Hepatocyte (in vitro differentiated cells): Measurements from ENCODE around the gene ZNF503.

ENCODE experiments used
- CTCF ChIP-seq: fragments of 200-600 bp; sonication (generic); IDR thresholded peaks from 2 replicates; pipeline ENCODE4 v1.5.1; 2016; ENCODE audit warnings: antibody characterized with exemption, mild to moderate bottlenecking; ENCODE audit not compliant: poor library complexity
- EZH2 ChIP-seq: fragments of 200-600 bp; sonication (generic); IDR thresholded peaks from 2 replicates; pipeline ENCODE4 v1.6.1; 2016; ENCODE audit warnings: antibody characterized with exemption, mild to moderate bottlenecking, borderline replicate concordance
- EZH2phosphoT487 ChIP-seq: fragments of 200-600 bp; sonication (generic); IDR thresholded peaks from one replicate; pipeline ENCODE4 v1.6.1; 2018; ENCODE audit warnings: antibody characterized with exemption, mild to moderate bottlenecking, low read depth, moderate library complexity; ENCODE audit not compliant: unreplicated experiment, severe bottlenecking

GRCh38 chr10:75428434-75429158 is 27.0 kb upstream of the ZNF503 start:
- TF ChIP-seq CTCF, result no peak
- TF ChIP-seq EZH2, result no peak
- no peak for TF ChIP-seq EZH2phosphoT487
